Activated CD8-positive, alpha-beta memory T cell treated with anti-CD3 and anti-CD28 coated beads, Interleukin-2, amount 10 ng/mL, durations not matched to agents 7 days and 5 days (primary cell): ENCODE results near the gene LRRC3. TPM values are rescaled to one million over a fixed set of nuclear protein-coding genes. Genes with fewer than 3 reads are reported as not detected.

Source experiments
- ATAC-seq: fragments of 150-1000 bp; cut with Tn5 transposase; one replicate; pipeline ENCODE4 v1.10.0; 2021; ENCODE audit warnings: moderate library complexity
- CTCF ChIA-PET: fragments of 350-600 bp; sonication (Branson Sonifier 250); formaldehyde crosslinking; loops from one replicate; lab custom pipeline; 2021; ENCODE audit warnings: antibody characterized with exemption; lab: Charles Lee
- DNase-seq: peaks from one replicate; pipeline ENCODE4 v3.0.0-alpha.2; 2020
- H3K27ac Mint-ChIP-seq: one replicate; pipeline ENCODE4 v1.8.0; 2021; ENCODE audit warnings: mild to moderate bottlenecking, mixed read lengths
- H3K27me3 Mint-ChIP-seq: one replicate; pipeline ENCODE4 v1.8.0; 2021; ENCODE audit warnings: mixed read lengths
- H3K36me3 Mint-ChIP-seq: one replicate; pipeline ENCODE4 v1.8.0; 2021; ENCODE audit warnings: mild to moderate bottlenecking, mixed read lengths
- H3K4me1 Mint-ChIP-seq: one replicate; pipeline ENCODE4 v1.8.0; 2021; ENCODE audit warnings: mixed read lengths
- H3K4me3 Mint-ChIP-seq: one replicate; pipeline ENCODE4 v1.8.0; 2021; ENCODE audit warnings: mild to moderate bottlenecking, moderate library complexity, mixed read lengths
- H3K9me3 Mint-ChIP-seq: one replicate; pipeline ENCODE4 v1.8.0; 2022; ENCODE audit warnings: low read depth, mixed read lengths
- total RNA-seq, 2 experiments: library from RNA; stranded (reverse); gene quantifications; one replicate each; pipeline ENCODE4 v1.2.3, GENCODE V29; 2021

LRRC3 gene
- total RNA-seq, 2 experiments from 2014 or later, result 2.3 to 3.9 TPM

DNA sequence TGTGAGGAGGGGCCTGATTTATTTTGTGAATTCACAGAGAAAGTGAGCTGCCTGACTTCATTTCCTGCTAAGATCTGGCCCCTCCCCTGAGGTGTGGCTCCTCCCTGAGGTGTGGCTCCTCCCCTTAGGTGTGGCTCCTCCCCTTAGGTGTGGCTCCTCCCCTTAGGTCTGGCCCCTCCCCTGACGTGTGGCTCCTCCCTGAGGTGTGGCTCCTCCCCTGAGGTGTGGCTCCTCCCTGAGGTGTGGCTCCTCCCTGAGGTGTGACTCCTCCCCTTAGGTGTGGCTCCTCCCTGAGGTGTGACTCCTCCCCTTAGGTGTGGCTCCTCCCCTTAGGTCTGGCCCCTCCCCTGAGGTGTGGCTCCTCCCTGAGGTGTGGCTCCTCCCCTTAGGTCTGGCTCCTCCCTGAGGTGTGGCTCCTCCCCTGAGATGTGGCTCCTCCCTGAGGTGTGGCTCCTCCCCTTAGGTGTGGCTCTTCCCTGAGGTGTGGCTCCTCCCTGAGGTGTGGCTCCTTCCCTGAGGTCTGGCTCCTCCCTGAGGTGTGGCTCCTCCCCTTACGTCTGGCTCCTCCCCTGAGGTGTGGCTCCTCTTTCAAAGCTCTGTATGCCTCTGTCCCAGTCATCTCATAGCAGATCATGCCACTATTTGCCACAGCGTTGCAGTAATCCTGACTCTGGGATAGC, 26.9 kb upstream of the LRRC3 start:
- no peak overlapping the region for H3K4me3 Mint-ChIP-seq
- H3K27ac Mint-ChIP-seq, result peak overlapping the region; percentile 32
- ATAC-seq (peak; percentile 63), DNase-seq (peak; percentile 69)
- H3K27me3 Mint-ChIP-seq, result no peaks in the 10 kb centered on the region
- H3K36me3 Mint-ChIP-seq, result peaks cover 12% of the 10 kb centered on the region
- no peaks in the 10 kb centered on the region for H3K4me1 Mint-ChIP-seq
- CTCF ChIA-PET, result no interaction called here
- H3K9me3 Mint-ChIP-seq, result peaks cover 11% of the 10 kb centered on the region

DNA sequence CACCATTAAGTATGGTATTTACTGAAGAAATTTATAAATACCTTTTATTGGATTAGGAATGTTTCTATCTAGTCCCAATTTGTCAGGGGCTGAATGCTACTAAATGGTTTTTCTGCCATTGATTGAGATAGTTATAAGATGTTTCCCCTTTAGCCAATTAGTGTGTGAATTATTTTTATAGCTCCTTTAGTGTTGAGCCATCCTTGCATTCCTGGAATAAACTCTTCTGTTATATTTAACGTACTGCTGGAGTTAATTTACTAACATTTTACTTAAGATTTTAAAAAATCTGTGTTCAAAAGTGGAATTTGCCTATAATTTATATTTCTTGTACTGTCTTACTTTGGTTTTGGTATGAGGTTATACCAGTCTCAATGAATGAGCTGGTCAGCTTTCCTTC, 25.4 kb upstream of the LRRC3 start:
- no peaks in the 10 kb centered on the region for H3K27me3 Mint-ChIP-seq
- H3K36me3 Mint-ChIP-seq, result peaks cover 12% of the 10 kb centered on the region
- no peaks in the 10 kb centered on the region for H3K4me1 Mint-ChIP-seq
- CTCF ChIA-PET, result interaction anchor here (0.8 kb wide), 1 partner anchor 25 kb away, joined by 3 read pairs; no protein-coding TSS in a partner anchor
- no peak overlapping the region for H3K27ac Mint-ChIP-seq
- DNase-seq (no peak), ATAC-seq (no peak)
- H3K4me3 Mint-ChIP-seq, result no peak overlapping the region
- H3K9me3 Mint-ChIP-seq, result peaks cover 11% of the 10 kb centered on the region

DNA sequence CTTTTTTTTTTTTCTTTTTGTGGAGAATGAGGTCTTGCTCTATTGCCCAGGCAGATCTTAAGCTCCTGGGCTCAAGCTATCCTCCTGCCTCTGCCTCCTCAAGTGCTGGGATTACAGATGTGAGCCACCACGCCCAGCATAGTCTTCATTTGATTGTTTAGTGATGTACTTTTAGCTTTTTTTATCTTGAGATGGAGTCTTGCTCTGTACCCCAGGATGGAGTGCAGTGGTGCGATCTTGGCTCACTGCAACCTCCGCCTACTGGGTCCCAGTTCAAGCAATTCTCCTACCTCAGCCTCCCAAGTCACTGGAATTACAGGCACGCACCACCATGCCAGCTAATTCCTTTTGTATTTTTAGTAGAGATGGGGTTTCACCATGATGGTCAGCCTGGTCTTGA, 24.0 kb upstream of the LRRC3 start:
- DNase-seq (no peak), ATAC-seq (no peak)
- Mint-ChIP-seq H3K4me3 (no peak overlapping the region), H3K27ac (no peak overlapping the region), H3K27me3 (no peaks in the 10 kb centered on the region), H3K4me1 (no peaks in the 10 kb centered on the region), H3K9me3 (peaks cover 11% of the 10 kb centered on the region), H3K36me3 (peaks cover 12% of the 10 kb centered on the region)
- CTCF ChIA-PET, result no interaction called here

GRCh38 chr21:44432841-44433790, 22.2 kb upstream of the LRRC3 start:
- peaks cover 7% of the 10 kb centered on the region for H3K36me3 Mint-ChIP-seq
- H3K27ac Mint-ChIP-seq, result no peak overlapping the region
- H3K4me1 Mint-ChIP-seq, result no peaks in the 10 kb centered on the region
- ATAC-seq, result no peak
- H3K9me3 Mint-ChIP-seq, result peaks cover 11% of the 10 kb centered on the region
- CTCF ChIA-PET, result no interaction called here
- no peak overlapping the region for H3K4me3 Mint-ChIP-seq
- no peaks in the 10 kb centered on the region for H3K27me3 Mint-ChIP-seq
- no peak for DNase-seq

- Mint-ChIP-seq H3K9me3 (peaks cover 9% of the 10 kb centered on the region), H3K4me3 (no peak overlapping the region), H3K27ac (peak overlapping the region; percentile 28), H3K27me3 (no peaks in the 10 kb centered on the region), H3K4me1 (no peaks in the 10 kb centered on the region), H3K36me3 (peaks cover 5% of the 10 kb centered on the region)
- CTCF ChIA-PET, result no interaction called here
- no peak for ATAC-seq
- no peak for DNase-seq
Measured at GRCh38 chr21:44433791-44434567, 21.3 kb upstream of the LRRC3 start.

DNA sequence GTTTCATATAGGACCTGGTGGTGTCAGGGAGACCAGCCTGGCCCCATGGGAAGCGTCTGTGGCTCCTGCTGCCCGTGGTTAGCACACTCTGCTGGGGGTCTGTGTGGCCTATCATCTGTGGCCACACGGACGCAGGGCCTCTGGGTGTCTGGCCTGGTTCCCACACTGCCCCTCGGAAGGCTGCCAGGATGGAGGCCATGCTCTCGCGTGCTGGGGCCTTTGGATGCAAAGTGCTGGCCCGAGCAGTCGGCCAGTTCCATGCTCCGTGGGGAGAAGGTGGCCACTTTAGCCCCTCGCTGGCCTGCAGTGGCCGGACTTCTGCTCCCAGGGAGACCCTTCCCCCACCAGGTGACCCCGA, 20.8 kb upstream of the LRRC3 start:
- DNase-seq, result no peak
- Mint-ChIP-seq H3K27ac (no peak overlapping the region), H3K4me1 (no peaks in the 10 kb centered on the region), H3K36me3 (peaks cover 5% of the 10 kb centered on the region), H3K27me3 (no peaks in the 10 kb centered on the region), H3K4me3 (no peak overlapping the region), H3K9me3 (peaks cover 9% of the 10 kb centered on the region)
- CTCF ChIA-PET, result no interaction called here
- ATAC-seq, result no peak

GRCh38 chr21:44434936-44435635, 20.2 kb upstream of the LRRC3 start:
- DNase-seq, result no peak
- Mint-ChIP-seq H3K9me3 (peaks cover 3% of the 10 kb centered on the region), H3K36me3 (peaks cover 3% of the 10 kb centered on the region), H3K27ac (no peak overlapping the region), H3K27me3 (no peaks in the 10 kb centered on the region), H3K4me1 (no peaks in the 10 kb centered on the region), H3K4me3 (no peak overlapping the region)
- CTCF ChIA-PET, result no interaction called here
- no peak for ATAC-seq

- no peaks in the 10 kb centered on the region for H3K4me1 Mint-ChIP-seq
- peaks cover 2% of the 10 kb centered on the region for H3K36me3 Mint-ChIP-seq
- DNase-seq, result no peak
- no peaks in the 10 kb centered on the region for H3K27me3 Mint-ChIP-seq
- no peak overlapping the region for H3K27ac Mint-ChIP-seq
- CTCF ChIA-PET, result no interaction called here
- no peak overlapping the region for H3K4me3 Mint-ChIP-seq
- no peak for ATAC-seq
- H3K9me3 Mint-ChIP-seq, result no peaks in the 10 kb centered on the region
Measured at GRCh38 chr21:44436111-44436611, 19.1 kb upstream of the LRRC3 start.

DNA sequence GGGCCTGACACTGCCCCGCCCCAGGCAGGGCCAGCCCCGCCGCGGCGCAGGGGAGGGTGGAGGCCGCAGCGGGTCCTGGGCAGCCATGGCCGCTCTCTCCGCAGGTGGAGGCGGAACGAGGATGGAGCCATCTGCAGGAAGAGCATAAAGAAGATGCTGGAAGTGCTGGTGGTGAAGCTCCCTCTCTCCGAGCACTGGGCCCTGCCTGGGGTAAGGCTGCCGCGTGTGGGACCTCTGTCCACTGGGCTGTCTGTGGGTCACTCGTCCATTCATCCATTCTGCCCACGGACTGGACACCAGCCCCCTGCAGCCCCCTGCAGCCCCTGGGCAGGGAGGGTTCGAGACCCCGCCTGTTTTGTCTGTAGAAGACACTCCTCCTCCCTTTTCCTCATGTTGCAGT, 18.4 kb upstream of the LRRC3 start:
- H3K4me1 Mint-ChIP-seq, result no peaks in the 10 kb centered on the region
- no peaks in the 10 kb centered on the region for H3K36me3 Mint-ChIP-seq
- DNase-seq, result no peak
- CTCF ChIA-PET, result no interaction called here
- no peak for ATAC-seq
- H3K9me3 Mint-ChIP-seq, result no peaks in the 10 kb centered on the region
- no peaks in the 10 kb centered on the region for H3K27me3 Mint-ChIP-seq
- no peak overlapping the region for H3K4me3 Mint-ChIP-seq
- H3K27ac Mint-ChIP-seq, result no peak overlapping the region

- no peak for ATAC-seq
Measured at GRCh38 chr21:44437371-44437695, 18.0 kb upstream of the LRRC3 start.

GRCh38 chr21:44437696-44438431, 17.4 kb upstream of the LRRC3 start:
- CTCF ChIA-PET, result no interaction called here
- Mint-ChIP-seq H3K9me3 (no peaks in the 10 kb centered on the region), H3K4me1 (no peaks in the 10 kb centered on the region), H3K27ac (no peak overlapping the region), H3K36me3 (no peaks in the 10 kb centered on the region), H3K4me3 (no peak overlapping the region), H3K27me3 (no peaks in the 10 kb centered on the region)
- DNase-seq (no peak), ATAC-seq (no peak)

More at GRCh38 chr21:44437371-44437695, 18.0 kb upstream of the LRRC3 start:
- no peak for DNase-seq
- Mint-ChIP-seq H3K4me3 (no peak overlapping the region), H3K4me1 (no peaks in the 10 kb centered on the region), H3K27ac (no peak overlapping the region), H3K36me3 (no peaks in the 10 kb centered on the region), H3K9me3 (no peaks in the 10 kb centered on the region), H3K27me3 (no peaks in the 10 kb centered on the region)
- CTCF ChIA-PET, result no interaction called here

GRCh38 chr21:44438531-44439210, 16.6 kb upstream of the LRRC3 start:
- H3K9me3 Mint-ChIP-seq, result no peaks in the 10 kb centered on the region
- ATAC-seq (no peak), DNase-seq (no peak)
- H3K4me1 Mint-ChIP-seq, result no peaks in the 10 kb centered on the region
- no peak overlapping the region for H3K4me3 Mint-ChIP-seq
- H3K27ac Mint-ChIP-seq, result no peak overlapping the region
- CTCF ChIA-PET, result no interaction called here
- H3K36me3 Mint-ChIP-seq, result no peaks in the 10 kb centered on the region
- no peaks in the 10 kb centered on the region for H3K27me3 Mint-ChIP-seq
